Measurements from ENCODE around the gene LYVE1. TPM values are rescaled to one million over a fixed set of nuclear protein-coding genes. Genes with fewer than 3 reads are reported as not detected.
A peak's percentile ranks its signal among the peaks of the same experiment; 100 is the strongest.

The LYVE1 gene
- total RNA-seq (10 to 100 TPM; 17.4 to 37.0 (median 32.8) TPM), polyA plus RNA-seq (10 to 100 TPM in 1 of 3 donors, 1 to 10 TPM in 2; 5.2 to 12.9 (median 5.7) TPM)
- long read RNA-seq, donor 1, transcript LYVE1-201 (6 exons, 3,273 nt) = major isoform, 5 of 8 reads
- long read RNA-seq, donor 1, partial matches to known transcripts = 2 of 8 reads
- long read RNA-seq, donor 1, other reads (novel, unspliced or antisense) = 1 of 8 reads
- long read RNA-seq, donor 2, transcript LYVE1-201 (6 exons, 3,273 nt) = major isoform, 5 of 6 reads
- long read RNA-seq, donor 2, partial matches to known transcripts = 0 of 6 reads
- long read RNA-seq, donor 2, other reads (novel, unspliced or antisense) = 1 of 6 reads

GRCh38 chr11:10568486-10568941, at the start of gene LYVE1:
LYVE1 (minus strand) TSS chr11:10568665; CDS start chr11:10568532, 133 bp downstream.
- Histone ChIP-seq H3K36me3 (ENCODE audit: insufficient read depth in 1 of 2, low read depth in 1 of 2) (no peaks in the 10 kb centered on the region), H3K4me1 (peaks cover 22% of the 10 kb centered on the region), H3K27ac (peak within 1 kb of the TSS; percentile 12), H3K4me3 (peak within 1 kb of the TSS; percentile 26), H3K27me3 (ENCODE audit: insufficient read depth in 3 of 3, low read length in 2 of 3) (no peaks in the 10 kb centered on the region), H3K9me3 (no peaks in the 10 kb centered on the region)
- 60 to 70% (median 66%) methylated on average over 7 of the region's 7 CpGs for WGBS, 3 donors
- TF ChIP-seq CTCF (IDR thresholded peaks at IDR 0.05) = no peak
- intact Hi-C loops (cut with DNase I) = loop anchor here in 1 of 2 donors (2.0 kb wide), 1 partner anchor 36 kb away; no protein-coding TSS in a partner anchor
- ATAC-seq (peak; percentile 17 to 40 (median 25)), DNase-seq (no peak)

GRCh38 chr11:10617551-10617950, 49.1 kb upstream of the LYVE1 start:
- 59 to 83% (median 70%) methylated on average over 1 of the region's 1 CpG for WGBS, 3 donors
- H3K27ac ChIP-seq = no peak overlapping the region
- H3K4me1 ChIP-seq = no peaks in the 10 kb centered on the region
- no peaks in the 10 kb centered on the region for H3K36me3 ChIP-seq (ENCODE audit: insufficient read depth in 1 of 2, low read depth in 1 of 2)
- no peaks in the 10 kb centered on the region for H3K27me3 ChIP-seq (ENCODE audit: insufficient read depth in 3 of 3, low read length in 2 of 3)
- H3K4me3 ChIP-seq = no peak overlapping the region
- ATAC-seq (no peak), DNase-seq (no peak)
- H3K9me3 ChIP-seq = no peaks in the 10 kb centered on the region
- TF ChIP-seq CTCF (IDR thresholded peaks at IDR 0.05) = no peak
- intact Hi-C loops (cut with DNase I) = no loop called here

- no peak overlapping the region for H3K27ac ChIP-seq
- H3K9me3 ChIP-seq = no peaks in the 10 kb centered on the region
- intact Hi-C loops (cut with DNase I) = no loop called here
- WGBS, 3 donors = 87 to 90% (median 90%) methylated on average over 9 of the region's 9 CpGs
- TF ChIP-seq CTCF (IDR thresholded peaks at IDR 0.05) = no peak
- H3K4me3 ChIP-seq = no peak overlapping the region
- ATAC-seq = no peak
- no peaks in the 10 kb centered on the region for H3K27me3 ChIP-seq (ENCODE audit: insufficient read depth in 3 of 3, low read length in 2 of 3)
- no peaks in the 10 kb centered on the region for H3K4me1 ChIP-seq
- DNase-seq = no peak
- no peaks in the 10 kb centered on the region for H3K36me3 ChIP-seq (ENCODE audit: insufficient read depth in 1 of 2, low read depth in 1 of 2)
Observed at GRCh38 chr11:10611979-10612862, 43.8 kb upstream of the LYVE1 start.

GRCh38 chr11:10609636-10610035, 41.2 kb upstream of the LYVE1 start:
- ATAC-seq (no peak), DNase-seq (no peak)
- WGBS, 3 donors = 96 to 100% (median 97%) methylated on average over 3 of the region's 3 CpGs
- intact Hi-C loops (cut with DNase I) = no loop called here
- H3K9me3 ChIP-seq = no peaks in the 10 kb centered on the region
- no peaks in the 10 kb centered on the region for H3K36me3 ChIP-seq (ENCODE audit: insufficient read depth in 1 of 2, low read depth in 1 of 2)
- peaks cover 5% of the 10 kb centered on the region for H3K4me1 ChIP-seq
- no peak overlapping the region for H3K4me3 ChIP-seq
- no peak overlapping the region for H3K27ac ChIP-seq
- TF ChIP-seq CTCF (IDR thresholded peaks at IDR 0.05) = no peak
- H3K27me3 ChIP-seq (ENCODE audit: insufficient read depth in 3 of 3, low read length in 2 of 3) = no peaks in the 10 kb centered on the region
